Caco-2 (cell line): ENCODE results near the gene SLC28A3. TPM values are rescaled to one million over a fixed set of nuclear protein-coding genes. Genes with fewer than 3 reads are reported as not detected.

Experiments used
- BruUV-seq: library from RNA; stranded (reverse); fragments of 400-500 nt; replicated peaks from 2 replicates; lab custom pipeline; 2021; lab: Mats Ljungman, UMichigan
- CTCF ChIA-PET: fragments of 300-600 bp; sonication (Branson Sonifier 250); formaldehyde crosslinking; loops from one replicate; lab custom pipeline; 2022; ENCODE audit warnings: antibody characterized with exemption; lab: Charles Lee
- POLR2A ChIA-PET: fragments of 300-600 bp; sonication (Branson Sonifier 250); formaldehyde crosslinking; loops from one replicate; lab custom pipeline; 2022; ENCODE audit warnings: antibody characterized with exemption; lab: Charles Lee
- DNase-seq, 2 experiments: peaks; one replicate each; pipeline versions ENCODE4 v3.0.0 to v3.0.0-alpha.2; 2020 to 2022
- H3K27me3 ChIP-seq: replicated peaks from 2 replicates; pipeline ENCODE4 v1.6.0; 2011; ENCODE audit warnings: low read length; ENCODE audit not compliant: control insufficient read depth, insufficient read depth
- H3K36me3 ChIP-seq: 2 replicates; pipeline ENCODE4 v1.5.1; 2011; ENCODE audit warnings: low read length; ENCODE audit not compliant: control insufficient read depth, insufficient read depth
- H3K4me1 ChIP-seq: fragments of 250-450 bp; sonication (Bioruptor Pico); 2 replicates; pipeline ENCODE4 v1.5.1; 2020; ENCODE audit warnings: mild to moderate bottlenecking
- H3K4me3 ChIP-seq: 2 replicates; pipeline ENCODE4 v1.5.1; 2011; ENCODE audit warnings: low read depth, mild to moderate bottlenecking, control low read depth, low read length
- H3K9me3 ChIP-seq: fragments of 250-450 bp; sonication (Bioruptor Pico); 2 replicates; pipeline ENCODE4 v1.5.1; 2020; ENCODE audit warnings: mild to moderate bottlenecking, moderate library complexity
- H3K27ac Mint-ChIP-seq: one replicate; pipeline ENCODE4 v1.8.0; 2022; ENCODE audit warnings: mixed read lengths; ENCODE audit not compliant: unreplicated experiment
- H3K27me3 Mint-ChIP-seq: one replicate; pipeline ENCODE4 v1.8.0; 2022; ENCODE audit warnings: mixed read lengths; ENCODE audit not compliant: insufficient read depth, unreplicated experiment
- H3K36me3 Mint-ChIP-seq: one replicate; pipeline ENCODE4 v1.8.0; 2022; ENCODE audit warnings: mild to moderate bottlenecking, mixed read lengths; ENCODE audit not compliant: insufficient read depth, unreplicated experiment
- H3K4me1 Mint-ChIP-seq: one replicate; pipeline ENCODE4 v1.8.0; 2022; ENCODE audit warnings: low read depth, mixed read lengths; ENCODE audit not compliant: unreplicated experiment
- H3K4me3 Mint-ChIP-seq: one replicate; pipeline ENCODE4 v1.8.0; 2022; ENCODE audit warnings: mild to moderate bottlenecking, moderate library complexity, mixed read lengths; ENCODE audit not compliant: unreplicated experiment
- H3K9me3 Mint-ChIP-seq: one replicate; pipeline ENCODE4 v1.8.0; 2022; ENCODE audit warnings: mixed read lengths; ENCODE audit not compliant: unreplicated experiment
- intact Hi-C: fragments of 100-400 bp; cut with micrococcal nuclease; formaldehyde crosslinking; loops from one replicate; pipeline ENCODE4 v1.10.0; 2022; ENCODE audit not compliant: unreplicated experiment
- total RNA-seq: library from RNA; stranded (reverse); gene quantifications from 2 replicates; pipeline ENCODE4 v1.2.3, GENCODE V29; 2022
- TF ChIP-seq, protein P1 (sequence below), 2 experiments: fragments of 200-600 bp in 1 of 2; IDR thresholded peaks; 1 replicate in 1 of 2; 2 replicates in 1 of 2; pipeline versions ENCODE4 v1.5.1 to v1.8.0; 2011 to 2022; ENCODE audit warnings: antibody characterized with exemption in 1 of 2, control low read depth in 1 of 2, inconsistent platforms in 1 of 2, low read depth in 1 of 2, low read length in 1 of 2, mild to moderate bottlenecking in 1 of 2, moderate library complexity in 1 of 2; ENCODE audit not compliant: insufficient read depth in 1 of 2, severe bottlenecking in 1 of 2, unreplicated experiment in 1 of 2

Gene SLC28A3
- total RNA-seq, 1 experiment from 2014 or later = 2.6 TPM

DNA sequence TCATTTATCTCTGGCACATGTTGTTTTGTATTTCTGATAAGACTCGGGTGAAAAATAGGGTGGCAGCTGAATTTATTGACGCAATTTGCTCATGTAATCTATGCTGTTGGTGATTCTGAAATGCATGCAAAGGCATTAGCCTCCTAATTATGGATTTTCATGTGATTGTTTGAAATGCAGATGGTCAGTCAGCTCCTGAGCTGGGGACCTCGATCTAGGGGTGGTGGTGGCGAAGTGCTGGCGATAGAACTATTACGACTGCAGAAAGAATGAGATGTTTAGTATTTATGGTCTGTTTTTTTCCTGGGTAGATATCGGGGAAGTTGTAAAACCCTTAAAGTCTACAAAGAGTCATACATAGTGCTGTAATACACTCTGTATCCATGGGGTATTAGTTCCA is 88.6 kb downstream of the SLC28A3 start:
- CTCF ChIA-PET = no interaction called here
- TF ChIP-seq, protein P1, sequence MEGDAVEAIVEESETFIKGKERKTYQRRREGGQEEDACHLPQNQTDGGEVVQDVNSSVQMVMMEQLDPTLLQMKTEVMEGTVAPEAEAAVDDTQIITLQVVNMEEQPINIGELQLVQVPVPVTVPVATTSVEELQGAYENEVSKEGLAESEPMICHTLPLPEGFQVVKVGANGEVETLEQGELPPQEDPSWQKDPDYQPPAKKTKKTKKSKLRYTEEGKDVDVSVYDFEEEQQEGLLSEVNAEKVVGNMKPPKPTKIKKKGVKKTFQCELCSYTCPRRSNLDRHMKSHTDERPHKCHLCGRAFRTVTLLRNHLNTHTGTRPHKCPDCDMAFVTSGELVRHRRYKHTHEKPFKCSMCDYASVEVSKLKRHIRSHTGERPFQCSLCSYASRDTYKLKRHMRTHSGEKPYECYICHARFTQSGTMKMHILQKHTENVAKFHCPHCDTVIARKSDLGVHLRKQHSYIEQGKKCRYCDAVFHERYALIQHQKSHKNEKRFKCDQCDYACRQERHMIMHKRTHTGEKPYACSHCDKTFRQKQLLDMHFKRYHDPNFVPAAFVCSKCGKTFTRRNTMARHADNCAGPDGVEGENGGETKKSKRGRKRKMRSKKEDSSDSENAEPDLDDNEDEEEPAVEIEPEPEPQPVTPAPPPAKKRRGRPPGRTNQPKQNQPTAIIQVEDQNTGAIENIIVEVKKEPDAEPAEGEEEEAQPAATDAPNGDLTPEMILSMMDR (IDR thresholded peaks at IDR 0.05; ENCODE audit: insufficient read depth in 1 of 2, low read depth in 1 of 2, low read length in 1 of 2, severe bottlenecking in 1 of 2, unreplicated experiment in 1 of 2) = no peak
- POLR2A ChIA-PET = no interaction called here
- Mint-ChIP-seq H3K4me1 (no peaks in the 10 kb centered on the region), H3K27me3 (peaks cover 2% of the 10 kb centered on the region), H3K4me3 (no peak overlapping the region), H3K27ac (no peak overlapping the region), H3K36me3 (no peaks in the 10 kb centered on the region), H3K9me3 (no peaks in the 10 kb centered on the region)
- Histone ChIP-seq H3K4me1 (no peaks in the 10 kb centered on the region), H3K36me3 (no peaks in the 10 kb centered on the region), H3K9me3 (no peaks in the 10 kb centered on the region), H3K4me3 (no peak overlapping the region), H3K27me3 (no peaks in the 10 kb centered on the region)
- no peak for DNase-seq
- no TSS peak for BruUV-seq
- intact Hi-C loops = no loop called here

DNA sequence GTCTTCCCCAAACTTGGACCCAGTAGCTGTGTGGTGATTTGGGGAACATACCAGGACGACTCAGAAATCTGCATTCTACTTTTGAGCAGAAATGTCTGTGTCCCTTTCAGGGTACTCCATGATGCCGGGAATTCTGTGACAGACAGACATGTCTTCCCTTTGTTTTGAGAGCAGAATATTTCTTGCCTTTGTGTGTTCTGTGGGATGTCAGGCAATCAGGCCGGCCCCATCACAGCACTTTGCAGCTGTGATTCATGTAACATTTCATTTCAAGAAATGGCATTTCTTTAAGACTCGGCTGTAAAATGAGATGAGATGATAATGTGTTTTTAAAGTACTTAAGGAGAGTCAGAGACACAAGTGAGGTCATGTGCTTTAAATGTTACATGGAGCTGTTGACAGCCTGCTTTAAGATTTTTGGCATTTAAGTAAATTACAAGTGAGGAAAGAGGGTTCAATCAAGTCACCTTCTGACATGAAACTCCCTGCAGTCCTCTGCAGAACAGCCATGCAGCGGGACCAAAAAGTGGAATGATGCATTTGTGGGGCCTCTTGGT is 98.7 kb downstream of the SLC28A3 start:
- no peaks in the 10 kb centered on the region for H3K36me3 Mint-ChIP-seq

DNA sequence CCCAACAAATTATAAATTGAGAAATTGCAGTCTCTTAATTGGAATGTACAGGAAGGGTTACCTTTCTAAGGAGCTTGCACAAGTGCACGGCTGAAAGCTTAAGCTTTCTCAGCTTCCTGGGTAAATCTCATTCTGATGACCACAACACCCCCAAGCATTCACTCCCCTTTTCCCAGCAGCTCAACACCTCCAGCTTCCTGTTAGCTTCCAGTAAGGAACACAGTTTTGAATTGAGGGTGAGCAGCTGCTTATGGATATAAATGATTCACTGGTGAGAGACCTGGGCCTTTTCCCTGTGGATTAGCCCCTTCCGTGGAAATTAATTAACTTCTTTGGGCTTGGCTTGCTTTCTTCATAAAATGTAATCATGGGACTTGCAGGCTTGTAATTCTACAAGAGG is 101.2 kb downstream of the SLC28A3 start:
- H3K36me3 Mint-ChIP-seq = no peaks in the 10 kb centered on the region
- no peak overlapping the region for H3K4me3 Mint-ChIP-seq
- ChIA-PET POLR2A (no interaction called here), CTCF (no interaction called here)
- no peaks in the 10 kb centered on the region for H3K4me1 ChIP-seq
- no TSS peak for BruUV-seq
- H3K27ac Mint-ChIP-seq = no peak overlapping the region
- TF ChIP-seq, protein P1 (IDR thresholded peaks at IDR 0.05; ENCODE audit: insufficient read depth in 1 of 2, low read depth in 1 of 2, low read length in 1 of 2, severe bottlenecking in 1 of 2, unreplicated experiment in 1 of 2) = no peak
- no peak overlapping the region for H3K4me3 ChIP-seq
- no peaks in the 10 kb centered on the region for H3K4me1 Mint-ChIP-seq
- no peak for DNase-seq
- no peaks in the 10 kb centered on the region for H3K36me3 ChIP-seq
- no peaks in the 10 kb centered on the region for H3K27me3 ChIP-seq
- H3K9me3 Mint-ChIP-seq = no peaks in the 10 kb centered on the region
- H3K9me3 ChIP-seq = no peaks in the 10 kb centered on the region
- intact Hi-C loops = no loop called here
- peaks cover 3% of the 10 kb centered on the region for H3K27me3 Mint-ChIP-seq

More for the DNA sequence above, 98.7 kb downstream of the SLC28A3 start:
- no peaks in the 10 kb centered on the region for H3K4me1 ChIP-seq
- ChIA-PET CTCF (no interaction called here), POLR2A (no interaction called here)
- TF ChIP-seq, protein P1 (IDR thresholded peaks at IDR 0.05; ENCODE audit: insufficient read depth in 1 of 2, low read depth in 1 of 2, low read length in 1 of 2, severe bottlenecking in 1 of 2, unreplicated experiment in 1 of 2) = no peak
- Mint-ChIP-seq H3K4me3 (no peak overlapping the region), H3K4me1 (no peaks in the 10 kb centered on the region), H3K27me3 (peaks cover 3% of the 10 kb centered on the region), H3K9me3 (no peaks in the 10 kb centered on the region), H3K27ac (no peak overlapping the region)
- no peak overlapping the region for H3K4me3 ChIP-seq
- intact Hi-C loops = no loop called here
- H3K27me3 ChIP-seq = no peaks in the 10 kb centered on the region
- no TSS peak for BruUV-seq
- H3K36me3 ChIP-seq = no peaks in the 10 kb centered on the region
- DNase-seq = no peak
- H3K9me3 ChIP-seq = no peaks in the 10 kb centered on the region
